ENCODE data around the gene SDHAF1. TPM values are rescaled to one million over a fixed set of nuclear protein-coding genes. Genes with fewer than 3 reads are reported as not detected.

The SDHAF1 gene
- polyA plus RNA-seq, 1 of the 3 experiments (the other 2 are of a cell fraction): 25.3 TPM

- TF ChIP-seq TCF12 (IDR thresholded peaks at IDR 0.05) (no peak), RAD21 (IDR thresholded peaks at IDR 0.05; ENCODE audit: low read length) (0 out of 2 replicates have a peak, but pooled peaks have one; percentile 4)
- TF ChIP-seq, protein P1, sequence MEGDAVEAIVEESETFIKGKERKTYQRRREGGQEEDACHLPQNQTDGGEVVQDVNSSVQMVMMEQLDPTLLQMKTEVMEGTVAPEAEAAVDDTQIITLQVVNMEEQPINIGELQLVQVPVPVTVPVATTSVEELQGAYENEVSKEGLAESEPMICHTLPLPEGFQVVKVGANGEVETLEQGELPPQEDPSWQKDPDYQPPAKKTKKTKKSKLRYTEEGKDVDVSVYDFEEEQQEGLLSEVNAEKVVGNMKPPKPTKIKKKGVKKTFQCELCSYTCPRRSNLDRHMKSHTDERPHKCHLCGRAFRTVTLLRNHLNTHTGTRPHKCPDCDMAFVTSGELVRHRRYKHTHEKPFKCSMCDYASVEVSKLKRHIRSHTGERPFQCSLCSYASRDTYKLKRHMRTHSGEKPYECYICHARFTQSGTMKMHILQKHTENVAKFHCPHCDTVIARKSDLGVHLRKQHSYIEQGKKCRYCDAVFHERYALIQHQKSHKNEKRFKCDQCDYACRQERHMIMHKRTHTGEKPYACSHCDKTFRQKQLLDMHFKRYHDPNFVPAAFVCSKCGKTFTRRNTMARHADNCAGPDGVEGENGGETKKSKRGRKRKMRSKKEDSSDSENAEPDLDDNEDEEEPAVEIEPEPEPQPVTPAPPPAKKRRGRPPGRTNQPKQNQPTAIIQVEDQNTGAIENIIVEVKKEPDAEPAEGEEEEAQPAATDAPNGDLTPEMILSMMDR (IDR thresholded peaks at IDR 0.05): peak; percentile 23
- no peak overlapping the region for H3K9ac ChIP-seq
- no peak overlapping the region for H3K4me3 ChIP-seq (ENCODE audit: low read depth in 2 of 2, low read length in 1 of 2)
- H2AFZ ChIP-seq (ENCODE audit: low read depth): no peak overlapping the region
- no peaks in the 10 kb centered on the region for H3K9me2 ChIP-seq
- H4K20me1 ChIP-seq (ENCODE audit: insufficient read depth): no peaks in the 10 kb centered on the region
- no peaks in the 10 kb centered on the region for H3K79me2 ChIP-seq (ENCODE audit: insufficient read depth)
- WGBS (ENCODE audit: low lambda C conversion rate): no CpG with 5 or more reads among the region's 97 CpGs
- no peaks in the 10 kb centered on the region for H3K36me3 ChIP-seq (replicated peaks in 1 of 2; ENCODE audit: control insufficient read depth in 1 of 2, insufficient read depth in 2 of 2, low read length in 1 of 2)
- H3K27me3 ChIP-seq (ENCODE audit: insufficient read depth): peaks cover 36% of the 10 kb centered on the region
- no peaks in the 10 kb centered on the region for H3K4me1 ChIP-seq (ENCODE audit: control insufficient read depth in 1 of 2, insufficient read depth in 2 of 2, low read depth in 1 of 2, low read length in 1 of 2)
- peak overlapping the region; percentile 11; the same call in 1 of the 2 replicates for H3K4me2 ChIP-seq
- POLR2A ChIA-PET: no interaction called here
- no peak overlapping the region for H3K27ac ChIP-seq (ENCODE audit: low read depth in 2 of 2, low read length in 1 of 2)
- DNase-seq: peak; percentile 63
- no peaks in the 10 kb centered on the region for H3F3A ChIP-seq (replicated peaks; ENCODE audit: insufficient read depth)
- CTCF ChIA-PET: interaction anchor here (0.6 to 1.8 kb wide), 6 partner anchors 10 to 34 kb away, joined by 3 to 8 read pairs (median 4); no protein-coding TSS in a partner anchor
- no peaks in the 10 kb centered on the region for H3K9me3 ChIP-seq
These were observed 35.7 kb upstream of the SDHAF1 start for GRCh38 chr19:35959040-35959967.

DNA sequence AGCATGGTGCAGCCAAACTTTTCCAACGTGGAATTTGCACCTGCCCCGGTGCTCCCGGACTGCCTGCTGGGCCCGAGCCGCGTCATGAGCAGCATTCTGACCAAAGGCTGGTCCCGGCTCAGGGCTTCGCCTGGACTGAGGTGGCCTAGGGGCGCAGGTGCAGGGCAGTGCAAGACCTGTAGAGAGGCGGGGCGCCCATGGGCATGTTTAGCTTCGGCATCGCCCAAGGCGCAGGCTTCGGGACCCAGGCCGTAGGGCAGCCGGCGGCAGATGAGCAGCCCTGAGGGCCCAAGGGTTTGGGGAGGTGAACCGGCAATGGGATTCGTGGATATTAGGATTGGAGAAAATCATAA lies 35.0 kb upstream of the SDHAF1 start:
- ChIA-PET CTCF (interaction anchor here (0.9 kb wide), 1 partner anchor 10 kb away, joined by 3 read pairs; no protein-coding TSS in a partner anchor), POLR2A (no interaction called here)
- Histone ChIP-seq H3K4me2 (no peak overlapping the region), H3F3A (replicated peaks; ENCODE audit: insufficient read depth) (no peaks in the 10 kb centered on the region), H3K79me2 (ENCODE audit: insufficient read depth) (no peaks in the 10 kb centered on the region), H3K9me2 (no peaks in the 10 kb centered on the region), H4K20me1 (ENCODE audit: insufficient read depth) (no peaks in the 10 kb centered on the region), H3K4me3 (ENCODE audit: low read depth in 2 of 2, low read length in 1 of 2) (no peak overlapping the region), H3K36me3 (replicated peaks in 1 of 2; ENCODE audit: control insufficient read depth in 1 of 2, insufficient read depth in 2 of 2, low read length in 1 of 2) (no peaks in the 10 kb centered on the region), H3K4me1 (ENCODE audit: control insufficient read depth in 1 of 2, insufficient read depth in 2 of 2, low read depth in 1 of 2, low read length in 1 of 2) (no peaks in the 10 kb centered on the region), H3K9me3 (no peaks in the 10 kb centered on the region), H3K9ac (no peak overlapping the region), H2AFZ (ENCODE audit: low read depth) (no peak overlapping the region), H3K27me3 (ENCODE audit: insufficient read depth) (peaks cover 36% of the 10 kb centered on the region), H3K27ac (ENCODE audit: low read depth in 2 of 2, low read length in 1 of 2) (no peak overlapping the region)
- WGBS (ENCODE audit: low lambda C conversion rate): 23% methylated on average over 10 of the region's 20 CpGs
- DNase-seq: no peak
- TF ChIP-seq USF2 (IDR thresholded peaks at IDR 0.05; ENCODE audit: borderline replicate concordance, low read depth, low read length): no peak
- TF ChIP-seq GABPA (IDR thresholded peaks at IDR 0.05; ENCODE audit: low read depth): no peak
- TF ChIP-seq EP300 (IDR thresholded peaks at IDR 0.05; ENCODE audit: borderline replicate concordance in 1 of 2, low read depth in 1 of 2, low read length in 1 of 2): no peak
- no peak for TF ChIP-seq TCF12 (IDR thresholded peaks at IDR 0.05)
- no peak for TF ChIP-seq FOSL2 (IDR thresholded peaks at IDR 0.05; ENCODE audit: borderline replicate concordance, low read depth)
- no peak for TF ChIP-seq MXI1 (IDR thresholded peaks at IDR 0.05; ENCODE audit: low read depth, low read length)
- no peak for TF ChIP-seq SMC3 (IDR thresholded peaks at IDR 0.05; ENCODE audit: low read depth, low read length)
- no peak for TF ChIP-seq SIN3A (IDR thresholded peaks at IDR 0.05; ENCODE audit: borderline replicate concordance, low read depth, low read length)
- TF ChIP-seq, protein P1 (IDR thresholded peaks at IDR 0.05): no peak
- TF ChIP-seq NFIC (IDR thresholded peaks at IDR 0.05; ENCODE audit: borderline replicate concordance): no peak
- no peak for TF ChIP-seq ZBTB33 (IDR thresholded peaks at IDR 0.05; ENCODE audit: borderline replicate concordance, low read depth)
- no peak for TF ChIP-seq GATA2 (CRISPR knock-in tag; IDR thresholded peaks at IDR 0.05)
- TF ChIP-seq NRF1 (IDR thresholded peaks at IDR 0.05; ENCODE audit: low read depth, low read length): no peak
- no peak for TF ChIP-seq RXRA (IDR thresholded peaks at IDR 0.05; ENCODE audit: borderline replicate concordance, low read depth)
